NT2/D1 (cell line): ENCODE measurements around the gene RHOG.

ENCODE experiments used
- DNase-seq: peaks from one replicate; pipeline ENCODE4 v3.0.0-alpha.2; 2011; ENCODE audit warnings: low read depth, low spot score
- H3K27me3 ChIP-seq: 2 replicates; pipeline ENCODE4 v1.6.0; 2011; ENCODE audit warnings: mild to moderate bottlenecking; ENCODE audit not compliant: insufficient read length, insufficient read depth
- H3K36me3 ChIP-seq: 2 replicates; pipeline ENCODE4 v1.6.1; 2011; ENCODE audit warnings: mild to moderate bottlenecking, low read length, mixed read lengths; ENCODE audit not compliant: insufficient read depth, insufficient read length
- H3K4me1 ChIP-seq: 2 replicates; pipeline ENCODE4 v1.5.1; 2011; ENCODE audit not compliant: insufficient read depth, insufficient read length
- H3K4me3 ChIP-seq: 2 replicates; pipeline ENCODE4 v1.5.1; 2011; ENCODE audit warnings: low read depth; ENCODE audit not compliant: insufficient read length
- H3K9ac ChIP-seq: 2 replicates; pipeline ENCODE4 v1.6.0; 2011; ENCODE audit warnings: low read depth; ENCODE audit not compliant: insufficient read length
- H3K9me3 ChIP-seq: 2 replicates; pipeline ENCODE4 v1.5.1; 2011; ENCODE audit warnings: mild to moderate bottlenecking, low read length; ENCODE audit not compliant: insufficient read depth
- SUZ12 ChIP-seq: IDR thresholded peaks from 2 replicates; pipeline ENCODE4 v1.6.1; 2011; ENCODE audit not compliant: insufficient read length, insufficient read depth; ENCODE audit errors: extremely low read depth
- YY1 ChIP-seq: IDR thresholded peaks from 2 replicates; pipeline ENCODE4 v1.6.1; 2011; ENCODE audit not compliant: insufficient read length, insufficient read depth
- ZNF274 ChIP-seq: IDR thresholded peaks from 2 replicates; pipeline ENCODE4 v1.6.1; 2011; ENCODE audit warnings: mild to moderate bottlenecking, low read depth, low read length

RHOG gene

GRCh38 chr11:3802011-3802790 lies 38.6 kb downstream of the RHOG start:
- H3K9ac ChIP-seq = no peak overlapping the region
- no peak for DNase-seq

GRCh38 chr11:3799873-3800272 lies 40.9 kb downstream of the RHOG start:
- Histone ChIP-seq H3K9me3 (no peaks in the 10 kb centered on the region), H3K9ac (no peak overlapping the region), H3K4me3 (no peak overlapping the region), H3K4me1 (no peaks in the 10 kb centered on the region), H3K36me3 (peaks cover 16% of the 10 kb centered on the region), H3K27me3 (no peaks in the 10 kb centered on the region)
- TF ChIP-seq ZNF274 (no peak), SUZ12 (no peak), YY1 (no peak)
- no peak for DNase-seq

More at GRCh38 chr11:3802011-3802790, 38.6 kb downstream of the RHOG start:
- H3K9me3 ChIP-seq = no peaks in the 10 kb centered on the region
- TF ChIP-seq YY1 (no peak), ZNF274 (no peak), SUZ12 (no peak)
- no peak overlapping the region for H3K4me3 ChIP-seq
- H3K36me3 ChIP-seq = no peaks in the 10 kb centered on the region
- H3K27me3 ChIP-seq = no peaks in the 10 kb centered on the region
- H3K4me1 ChIP-seq = no peaks in the 10 kb centered on the region

GRCh38 chr11:3799143-3799542 lies 41.6 kb downstream of the RHOG start:
- H3K4me1 ChIP-seq = no peaks in the 10 kb centered on the region
- no peaks in the 10 kb centered on the region for H3K27me3 ChIP-seq
- no peaks in the 10 kb centered on the region for H3K9me3 ChIP-seq
- H3K9ac ChIP-seq = no peak overlapping the region
- H3K36me3 ChIP-seq = peaks cover 24% of the 10 kb centered on the region
- no peak for DNase-seq
- TF ChIP-seq ZNF274 (no peak), SUZ12 (no peak), YY1 (no peak)
- H3K4me3 ChIP-seq = no peak overlapping the region

GRCh38 chr11:3797329-3798090 lies 43.2 kb downstream of the RHOG start, which contains the start of gene NUP98:
TSS of gene NUP98 (minus strand) at chr11:3797554. CDS start at chr11:3782117, 15,437 bp downstream.
- no peaks in the 10 kb centered on the region for H3K4me1 ChIP-seq
- no peaks in the 10 kb centered on the region for H3K9me3 ChIP-seq
- peak within 1 kb of the TSS; percentile 81 for H3K4me3 ChIP-seq
- no peaks in the 10 kb centered on the region for H3K27me3 ChIP-seq
- TF ChIP-seq SUZ12 = no peak
- TF ChIP-seq YY1 = peak; percentile 8
- peak within 1 kb of the TSS; percentile 99 for H3K9ac ChIP-seq
- peaks cover 40% of the 10 kb centered on the region for H3K36me3 ChIP-seq
- DNase-seq = peak; percentile 100

GRCh38 chr11:3796801-3797328 lies 43.9 kb downstream of the RHOG start:
- TF ChIP-seq SUZ12 (no peak), YY1 (no peak), ZNF274 (no peak)
- Histone ChIP-seq H3K9me3 (no peaks in the 10 kb centered on the region), H3K9ac (peak overlapping the region; percentile 99), H3K27me3 (no peaks in the 10 kb centered on the region), H3K4me3 (peak overlapping the region; percentile 81), H3K36me3 (peaks cover 44% of the 10 kb centered on the region), H3K4me1 (no peaks in the 10 kb centered on the region)
- no peak for DNase-seq

- Histone ChIP-seq H3K9ac (peak overlapping the region; percentile 99), H3K4me3 (peak overlapping the region; percentile 81), H3K36me3 (peaks cover 45% of the 10 kb centered on the region), H3K4me1 (no peaks in the 10 kb centered on the region), H3K27me3 (no peaks in the 10 kb centered on the region), H3K9me3 (no peaks in the 10 kb centered on the region)
- DNase-seq = no peak
- TF ChIP-seq YY1 = no peak
- TF ChIP-seq SUZ12 = no peak
- no peak for TF ChIP-seq ZNF274
Observed at GRCh38 chr11:3796346-3796745, 44.4 kb downstream of the RHOG start.

GRCh38 chr11:3796002-3796311 lies 44.8 kb downstream of the RHOG start:
- Histone ChIP-seq H3K36me3 (peaks cover 49% of the 10 kb centered on the region), H3K4me3 (peak overlapping the region; percentile 81), H3K4me1 (no peaks in the 10 kb centered on the region), H3K9ac (peak overlapping the region; percentile 99), H3K9me3 (no peaks in the 10 kb centered on the region), H3K27me3 (no peaks in the 10 kb centered on the region)
- no peak for DNase-seq
- TF ChIP-seq SUZ12 (no peak), ZNF274 (no peak), YY1 (no peak)
